CD8-positive, alpha-beta memory T cell (primary cell): ENCODE data around the gene BRD8. TPM values are rescaled to one million over a fixed set of nuclear protein-coding genes. Genes with fewer than 3 reads are reported as not detected.

ENCODE experiments used
- CTCF ChIA-PET: fragments of 350-600 bp; sonication (Branson Sonifier 250); formaldehyde crosslinking; loops from one replicate; lab custom pipeline; 2021; ENCODE audit warnings: antibody characterized with exemption; lab: Charles Lee
- POLR2A ChIA-PET: fragments of 350-600 bp; sonication (Branson Sonifier 250); formaldehyde crosslinking; loops from one replicate; lab custom pipeline; 2021; ENCODE audit warnings: antibody characterized with exemption; lab: Charles Lee
- DNase-seq, 5 donors: peaks; one replicate each; pipeline versions ENCODE4 v3.0.0 to v3.0.0-alpha.2; 2020 to 2022; ENCODE audit warnings: mixed read lengths in 1 of 5
- H3K27ac ChIP-seq: one replicate; pipeline ENCODE4 v1.7.0; 2013; ENCODE audit warnings: low read depth, mild to moderate bottlenecking, low read length, moderate library complexity
- H3K27me3 ChIP-seq: 2 replicates; pipeline ENCODE4 v1.7.0; 2013; ENCODE audit warnings: low read length, mild to moderate bottlenecking; ENCODE audit not compliant: insufficient read depth, poor library complexity, severe bottlenecking
- H3K36me3 ChIP-seq: 2 replicates; pipeline ENCODE4 v1.7.0; 2013; ENCODE audit warnings: mild to moderate bottlenecking, low read length, moderate library complexity; ENCODE audit not compliant: insufficient read depth
- H3K4me1 ChIP-seq: 2 replicates; pipeline ENCODE4 v1.7.0; 2013; ENCODE audit warnings: mild to moderate bottlenecking, low read length, moderate library complexity; ENCODE audit not compliant: insufficient read depth
- H3K4me3 ChIP-seq: 2 replicates; pipeline ENCODE4 v1.7.0; 2013; ENCODE audit warnings: mild to moderate bottlenecking, low read length
- H3K9me3 ChIP-seq: 2 replicates; pipeline ENCODE4 v1.7.0; 2013; ENCODE audit warnings: mild to moderate bottlenecking, low read length
- H3K27ac Mint-ChIP-seq, 8 donors: one replicate each; pipeline ENCODE4 v1.8.0; 2020 to 2021; ENCODE audit warnings: mixed read lengths in 8 of 8, mild to moderate bottlenecking in 6 of 8, inconsistent platforms in 3 of 8, moderate library complexity in 3 of 8
- H3K27me3 Mint-ChIP-seq, 2 donors: one replicate each; pipeline ENCODE4 v1.8.0; 2020 to 2021; ENCODE audit warnings: mixed read lengths in 2 of 2, mild to moderate bottlenecking in 1 of 2, moderate library complexity in 1 of 2
- H3K36me3 Mint-ChIP-seq, 3 donors: one replicate each; pipeline ENCODE4 v1.8.0; 2020 to 2021; ENCODE audit warnings: mixed read lengths in 3 of 3, inconsistent platforms in 1 of 3, mild to moderate bottlenecking in 1 of 3
- H3K4me1 Mint-ChIP-seq, 3 donors: one replicate each; pipeline ENCODE4 v1.8.0; 2020 to 2021; ENCODE audit warnings: mixed read lengths in 3 of 3, inconsistent platforms in 1 of 3, mild to moderate bottlenecking in 1 of 3
- H3K4me3 Mint-ChIP-seq, 7 donors: one replicate each; pipeline ENCODE4 v1.8.0; 2020 to 2021; ENCODE audit warnings: mixed read lengths in 7 of 7, mild to moderate bottlenecking in 6 of 7, moderate library complexity in 4 of 7, inconsistent platforms in 2 of 7
- H3K9me3 Mint-ChIP-seq, 5 donors: one replicate each; pipeline ENCODE4 v1.8.0; 2020 to 2022; ENCODE audit warnings: mixed read lengths in 5 of 5, mild to moderate bottlenecking in 3 of 5, moderate library complexity in 2 of 5, inconsistent platforms in 1 of 5
- polyA plus RNA-seq: library from polyadenylated mRNA; unstranded; fragments of 300-500 nt; fragmentation: Illumina TruSeq; gene quantifications from one replicate; pipeline ENCODE4 v1.2.3, GENCODE V29; 2021
- total RNA-seq, 2 experiments: library from RNA; stranded (reverse); gene quantifications; one replicate each; pipeline ENCODE4 v1.2.3, GENCODE V29; 2021

Gene BRD8
- total and polyA plus RNA-seq, 3 experiments from 2014 or later = 23.2 to 64.8 (median 62.6) TPM

DNA sequence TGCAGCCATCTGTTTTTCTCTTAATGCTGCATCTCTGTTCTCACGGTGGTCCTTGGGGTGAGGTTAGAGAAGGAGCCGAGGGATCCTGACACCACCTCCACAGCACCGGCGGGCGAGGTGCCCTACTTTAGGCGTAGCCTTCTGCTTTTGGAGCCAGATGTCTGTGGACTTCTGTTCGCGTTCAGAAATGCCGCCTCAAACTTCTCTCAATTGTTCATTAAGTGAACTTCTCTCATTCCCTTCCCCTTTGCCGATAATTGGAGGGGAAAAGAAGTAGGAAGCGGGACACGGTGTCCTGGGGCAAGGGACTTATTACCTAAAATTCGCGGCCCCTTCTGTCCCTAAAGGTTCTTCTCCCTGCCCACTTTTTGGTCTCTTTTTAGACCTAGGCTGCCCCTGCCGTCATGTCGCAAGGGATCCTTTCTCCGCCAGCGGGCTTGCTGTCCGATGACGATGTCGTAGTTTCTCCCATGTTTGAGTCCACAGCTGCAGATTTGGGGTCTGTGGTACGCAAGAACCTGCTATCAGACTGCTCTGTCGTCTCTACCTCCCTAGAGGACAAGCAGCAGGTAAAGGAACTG is 937 bp upstream of the BRD8 start:
- H3K4me1 ChIP-seq = peaks cover 13% of the 10 kb centered on the region
- no peak for DNase-seq
- CTCF ChIA-PET = interaction anchor here (0.6 to 1.7 kb wide), 5 partner anchors 9 to 400 kb away, joined by 3 to 8 read pairs (median 3); no protein-coding TSS in a partner anchor
- Mint-ChIP-seq H3K4me3 (no peak overlapping the region), H3K9me3 (no peaks in the 10 kb centered on the region), H3K27me3 (no peaks in the 10 kb centered on the region), H3K27ac (peak overlapping the region in 1 of 8 donors; percentile 47), H3K36me3 (peaks cover 0 to 20% (median 4%) of the 10 kb centered on the region in 3 donors), H3K4me1 (peaks cover 4 to 15% (median 7%) of the 10 kb centered on the region in 3 donors)
- H3K27me3 ChIP-seq = no peaks in the 10 kb centered on the region
- H3K27ac ChIP-seq = peak overlapping the region; percentile 20
- H3K36me3 ChIP-seq = peaks cover 9% of the 10 kb centered on the region
- POLR2A ChIA-PET = interaction anchor here (0.6 to 2.2 kb wide), 8 partner anchors 34 to 1114 kb away, joined by 3 to 12 read pairs (median 4); partner anchors contain the start of genes CDC23, ETF1, FAM53C and HNRNPA0
- H3K4me3 ChIP-seq = peak overlapping the region; percentile 90
- H3K9me3 ChIP-seq = no peaks in the 10 kb centered on the region

DNA sequence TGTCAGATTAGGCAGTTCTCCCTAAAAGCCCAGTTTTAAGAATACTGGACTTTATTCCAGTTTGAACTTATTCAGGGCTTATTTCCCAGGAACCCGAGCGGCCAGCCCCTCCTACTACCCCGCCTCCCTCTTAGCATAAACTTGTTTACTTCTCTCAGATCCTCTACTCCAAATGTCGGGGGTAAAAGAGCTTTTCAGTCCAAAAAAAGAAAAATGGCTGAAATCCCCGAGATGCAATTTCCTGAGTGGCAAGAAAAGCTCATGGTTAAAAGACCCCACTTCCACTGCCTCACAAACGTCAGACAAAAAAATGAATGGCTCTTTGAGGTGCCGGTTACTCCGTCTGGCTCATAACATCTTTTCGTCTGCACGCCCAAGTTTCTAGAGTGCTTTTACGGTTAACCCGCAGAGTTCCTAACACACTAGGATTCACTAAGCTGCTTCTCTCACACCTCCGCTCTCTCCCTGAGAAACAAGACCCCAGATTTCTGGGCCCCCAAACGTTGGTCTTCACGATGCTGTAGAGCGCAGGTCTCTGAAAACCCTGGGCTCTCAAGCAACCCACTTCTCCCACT is 402 bp downstream of the BRD8 start:
- no peak overlapping the region for H3K4me3 Mint-ChIP-seq
- CTCF ChIA-PET = interaction anchor here (1.1 to 1.7 kb wide), 6 partner anchors 10 to 401 kb away, joined by 3 to 6 read pairs (median 4); partner anchors contain the start of gene KDM3B
- peaks cover 11% of the 10 kb centered on the region for H3K36me3 ChIP-seq
- POLR2A ChIA-PET = interaction anchor here (1.0 to 2.2 kb wide), 3 partner anchors 175 to 423 kb away, joined by 6 to 12 read pairs (median 9); partner anchors contain the start of genes ETF1 and KDM3B
- DNase-seq = peak in 2 of 5 donors; percentile 5 to 6
- H3K27me3 Mint-ChIP-seq = no peaks in the 10 kb centered on the region
- peaks cover 9 to 21% (median 12%) of the 10 kb centered on the region in 3 donors for H3K4me1 Mint-ChIP-seq
- peak overlapping the region; percentile 62 for H3K27ac ChIP-seq
- peaks cover 13% of the 10 kb centered on the region for H3K4me1 ChIP-seq
- H3K36me3 Mint-ChIP-seq = peaks cover 4 to 27% (median 7%) of the 10 kb centered on the region in 3 donors
- H3K9me3 Mint-ChIP-seq = no peaks in the 10 kb centered on the region
- peak overlapping the region; percentile 90 for H3K4me3 ChIP-seq
- H3K27me3 ChIP-seq = no peaks in the 10 kb centered on the region
- H3K9me3 ChIP-seq = no peaks in the 10 kb centered on the region
- peak overlapping the region in 1 of 8 donors; percentile 47 for H3K27ac Mint-ChIP-seq

- POLR2A ChIA-PET = no interaction called here
- Mint-ChIP-seq H3K36me3 (peaks cover 23 to 87% (median 40%) of the 10 kb centered on the region in 3 donors), H3K4me1 (peaks cover 5 to 16% (median 6%) of the 10 kb centered on the region in 3 donors), H3K9me3 (no peaks in the 10 kb centered on the region), H3K27me3 (peaks cover 0 to 3% of the 10 kb centered on the region in 2 donors), H3K27ac (no peak overlapping the region), H3K4me3 (no peak overlapping the region)
- Histone ChIP-seq H3K4me1 (no peaks in the 10 kb centered on the region), H3K36me3 (peaks cover 64% of the 10 kb centered on the region), H3K27ac (no peak overlapping the region), H3K9me3 (no peaks in the 10 kb centered on the region), H3K27me3 (no peaks in the 10 kb centered on the region), H3K4me3 (no peak overlapping the region)
- DNase-seq = no peak
- CTCF ChIA-PET = no interaction called here
Measured at GRCh38 chr5:138170299-138170698, 8.1 kb downstream of the BRD8 start.

GRCh38 chr5:138169124-138169523 is 9.3 kb downstream of the BRD8 start:
- H3K27me3 ChIP-seq = no peaks in the 10 kb centered on the region
- H3K4me1 ChIP-seq = no peaks in the 10 kb centered on the region
- no peak overlapping the region for H3K27ac ChIP-seq
- H3K27me3 Mint-ChIP-seq = peaks cover 0 to 3% of the 10 kb centered on the region in 2 donors
- peaks cover 66% of the 10 kb centered on the region for H3K36me3 ChIP-seq
- H3K9me3 Mint-ChIP-seq = no peaks in the 10 kb centered on the region
- H3K4me3 ChIP-seq = no peak overlapping the region
- ChIA-PET CTCF (interaction anchor here (0.9 kb wide), 1 partner anchor 24 kb away, joined by 3 read pairs; no protein-coding TSS in a partner anchor), POLR2A (no interaction called here)
- no peaks in the 10 kb centered on the region for H3K9me3 ChIP-seq
- H3K36me3 Mint-ChIP-seq = peaks cover 27 to 92% (median 47%) of the 10 kb centered on the region in 3 donors
- no peak for DNase-seq
- peak overlapping the region in 1 of 8 donors; percentile 22 for H3K27ac Mint-ChIP-seq
- no peak overlapping the region for H3K4me3 Mint-ChIP-seq
- peaks cover 5 to 16% (median 6%) of the 10 kb centered on the region in 3 donors for H3K4me1 Mint-ChIP-seq

DNA sequence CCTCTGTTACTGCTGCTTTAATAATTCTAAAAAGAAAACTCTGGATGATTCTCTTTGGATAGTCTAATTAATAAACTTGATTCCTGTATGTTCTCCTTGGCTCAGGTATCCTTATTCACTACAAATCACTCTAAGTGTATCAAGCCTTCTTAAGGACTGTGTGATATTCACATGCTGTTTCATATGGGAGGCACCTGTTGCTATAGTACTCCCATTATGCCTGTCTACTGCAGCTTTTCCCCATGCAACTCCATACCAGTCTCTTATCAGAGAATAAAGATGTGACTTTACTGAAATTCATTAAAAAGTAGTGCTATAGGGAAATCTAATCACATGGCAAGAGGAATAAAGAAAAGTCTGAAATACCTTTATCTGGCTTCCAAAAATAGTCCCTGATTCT is 14.7 kb downstream of the BRD8 start:
- DNase-seq = no peak
- H3K27ac ChIP-seq = no peak overlapping the region
- no peak overlapping the region for H3K27ac Mint-ChIP-seq
- peaks cover 81% of the 10 kb centered on the region for H3K36me3 ChIP-seq
- peaks cover 0 to 3% (median 0%) of the 10 kb centered on the region in 3 donors for H3K4me1 Mint-ChIP-seq
- no peak overlapping the region for H3K4me3 Mint-ChIP-seq
- no peaks in the 10 kb centered on the region for H3K27me3 ChIP-seq
- POLR2A ChIA-PET = interaction anchor here (0.5 kb wide), 1 partner anchor 1270 kb away, joined by 6 read pairs; no protein-coding TSS in a partner anchor
- H3K4me3 ChIP-seq = no peak overlapping the region
- H3K9me3 Mint-ChIP-seq = no peaks in the 10 kb centered on the region
- peaks cover 42 to 96% (median 61%) of the 10 kb centered on the region in 3 donors for H3K36me3 Mint-ChIP-seq
- CTCF ChIA-PET = interaction anchor here (1.5 kb wide), 1 partner anchor 31 kb away, joined by 4 read pairs; no protein-coding TSS in a partner anchor
- H3K9me3 ChIP-seq = no peaks in the 10 kb centered on the region
- no peaks in the 10 kb centered on the region for H3K4me1 ChIP-seq
- no peaks in the 10 kb centered on the region for H3K27me3 Mint-ChIP-seq

DNA sequence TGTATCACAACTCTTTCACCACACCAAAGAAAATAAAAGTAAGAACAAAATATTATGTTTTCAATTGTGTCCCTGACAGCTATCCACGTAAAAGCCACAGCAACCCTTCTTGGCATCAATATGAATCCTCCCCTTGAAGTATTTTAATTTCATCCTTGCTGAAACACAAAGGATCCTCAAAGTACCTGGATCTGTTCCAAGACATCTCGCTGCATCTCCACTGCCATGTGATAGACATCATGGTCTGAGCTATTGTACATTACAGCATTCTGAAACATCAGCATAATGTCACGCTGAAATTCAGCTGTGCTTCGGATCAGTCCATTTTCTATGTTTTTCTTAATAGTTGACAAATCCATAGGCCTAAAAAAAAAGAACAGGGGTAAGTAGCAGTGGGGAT is 17.7 kb downstream of the BRD8 start:
- peaks cover 70% of the 10 kb centered on the region for H3K36me3 ChIP-seq

GRCh38 chr5:138159666-138160065 is 18.8 kb downstream of the BRD8 start:
- Histone ChIP-seq H3K9me3 (no peaks in the 10 kb centered on the region), H3K27me3 (no peaks in the 10 kb centered on the region), H3K4me3 (no peak overlapping the region), H3K27ac (no peak overlapping the region), H3K36me3 (peaks cover 60% of the 10 kb centered on the region), H3K4me1 (no peaks in the 10 kb centered on the region)
- CTCF ChIA-PET = no interaction called here
- no peaks in the 10 kb centered on the region for H3K27me3 Mint-ChIP-seq
- H3K9me3 Mint-ChIP-seq = no peaks in the 10 kb centered on the region
- POLR2A ChIA-PET = no interaction called here
- no peak for DNase-seq
- H3K36me3 Mint-ChIP-seq = peaks cover 48 to 82% (median 49%) of the 10 kb centered on the region in 3 donors
- H3K4me3 Mint-ChIP-seq = no peak overlapping the region
- H3K4me1 Mint-ChIP-seq = peaks cover 0 to 3% (median 0%) of the 10 kb centered on the region in 3 donors
- peak overlapping the region in 4 of 8 donors; percentile 12 to 40 (median 23) for H3K27ac Mint-ChIP-seq

More for the DNA sequence above, 17.7 kb downstream of the BRD8 start:
- Mint-ChIP-seq H3K27me3 (no peaks in the 10 kb centered on the region), H3K9me3 (no peaks in the 10 kb centered on the region), H3K27ac (no peak overlapping the region), H3K4me3 (no peak overlapping the region), H3K4me1 (peaks cover 0 to 3% (median 0%) of the 10 kb centered on the region in 3 donors), H3K36me3 (peaks cover 50 to 92% (median 56%) of the 10 kb centered on the region in 3 donors)
- Histone ChIP-seq H3K27me3 (no peaks in the 10 kb centered on the region), H3K27ac (no peak overlapping the region), H3K4me1 (no peaks in the 10 kb centered on the region), H3K9me3 (no peaks in the 10 kb centered on the region), H3K4me3 (no peak overlapping the region)
- ChIA-PET POLR2A (no interaction called here), CTCF (no interaction called here)
- DNase-seq = no peak

DNA sequence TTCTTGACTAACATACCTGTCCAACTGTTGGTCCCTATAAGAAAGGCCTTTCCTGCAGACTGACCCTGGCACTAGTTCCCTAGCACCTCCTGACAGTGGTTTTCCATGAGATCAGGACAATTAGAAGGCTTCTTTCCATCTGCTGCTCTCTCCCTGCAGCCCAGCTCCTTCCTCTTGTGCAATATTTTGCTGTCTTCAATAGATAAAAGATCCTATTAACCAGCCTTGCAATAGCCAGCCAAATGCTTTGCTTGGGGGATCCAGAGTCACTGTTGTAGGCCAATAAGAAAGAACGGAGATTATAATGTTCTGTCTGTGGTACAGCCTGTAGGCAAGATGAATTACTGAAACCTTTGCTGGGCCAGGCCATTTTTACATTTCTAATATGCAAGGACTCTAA is 20.8 kb downstream of the BRD8 start:
- no peaks in the 10 kb centered on the region for H3K9me3 ChIP-seq
- no peaks in the 10 kb centered on the region for H3K27me3 Mint-ChIP-seq
- POLR2A ChIA-PET = no interaction called here
- H3K4me3 ChIP-seq = no peak overlapping the region
- no peaks in the 10 kb centered on the region for H3K27me3 ChIP-seq
- no peak overlapping the region for H3K27ac Mint-ChIP-seq
- no peak overlapping the region for H3K27ac ChIP-seq
- H3K4me1 Mint-ChIP-seq = no peaks in the 10 kb centered on the region
- CTCF ChIA-PET = no interaction called here
- H3K9me3 Mint-ChIP-seq = no peaks in the 10 kb centered on the region
- no peak overlapping the region for H3K4me3 Mint-ChIP-seq
- no peaks in the 10 kb centered on the region for H3K4me1 ChIP-seq
- peaks cover 40% of the 10 kb centered on the region for H3K36me3 ChIP-seq
- peaks cover 32 to 61% (median 33%) of the 10 kb centered on the region in 3 donors for H3K36me3 Mint-ChIP-seq
- DNase-seq = no peak
